Measurements from ENCODE around the gene ZZZ3. TPM values are rescaled to one million over a fixed set of nuclear protein-coding genes. Genes with fewer than 3 reads are reported as not detected.
A peak's percentile ranks its signal among the peaks of the same experiment; 100 is the strongest.
"Not testable (repeated sequence)": the region's sequence is repeated elsewhere in the genome, so short reads cannot be mapped to it uniquely, and the experiment has no call there.

ZZZ3 gene
- polyA plus RNA-seq, 2 of the 4 experiments (the other 2 are of a cell fraction), result 20.7 to 32.2 TPM

- DNase-seq (ENCODE audit: low read depth in 1 of 2, low spot score in 1 of 2) (no peak), FAIRE-seq (no peak), ATAC-seq (no peak)
- Histone ChIP-seq H3K4me2 (peak overlapping the region; percentile 78), H3K4me1 (peaks cover 66% of the 10 kb centered on the region), H3K27ac (no peak overlapping the region), H3K9me3 (no peaks in the 10 kb centered on the region), H3K4me3 (no peak overlapping the region)
- ChIA-PET POLR2A (no interaction called here), CTCF (no interaction called here)
- 91% methylated on average over 2 of the region's 2 CpGs for WGBS (ENCODE audit: missing lambda C conversion rate)
- no peak for TF ChIP-seq RAD21 (conservative IDR thresholded peaks at IDR 0.05 in 1 of 2, IDR thresholded peaks at IDR 0.05 in 1 of 2)
- no peak for TF ChIP-seq KDM1A (IDR thresholded peaks at IDR 0.05; ENCODE audit: low read depth)
Measured at GRCh38 chr1:77680173-77680572, 2.3 kb downstream of the ZZZ3 start.

- Histone ChIP-seq H3K27ac (no peak overlapping the region), H3K4me1 (peaks cover 66% of the 10 kb centered on the region), H3K4me3 (no peak overlapping the region), H3K4me2 (peak overlapping the region; percentile 78), H3K9me3 (no peaks in the 10 kb centered on the region)
- WGBS (ENCODE audit: missing lambda C conversion rate), result 76% methylated on average over 5 of the region's 5 CpGs
- no peak for FAIRE-seq
- ATAC-seq, result no peak
- no peak for TF ChIP-seq TFCP2L1 (CRISPR knock-in tag; IDR thresholded peaks at IDR 0.05)
- no peak for TF ChIP-seq RNF2 (IDR thresholded peaks at IDR 0.05; ENCODE audit: borderline replicate concordance, low read depth)
- TF ChIP-seq EP300 (IDR thresholded peaks at IDR 0.05), result no peak
- no peak for TF ChIP-seq HOXB13 (CRISPR knock-in tag; IDR thresholded peaks at IDR 0.05; ENCODE audit: low read depth)
- TF ChIP-seq FOSL2 (IDR thresholded peaks at IDR 0.05), result no peak
- TF ChIP-seq FOSL2 (CRISPR knock-in tag; IDR thresholded peaks at IDR 0.05), result no peak
- TF ChIP-seq KDM1A (IDR thresholded peaks at IDR 0.05; ENCODE audit: low read depth), result no peak
- DNase-seq (ENCODE audit: low read depth in 1 of 2, low spot score in 1 of 2), result no peak
- ChIA-PET POLR2A (no interaction called here), CTCF (no interaction called here)
Measured at GRCh38 chr1:77678660-77679610, 3.5 kb downstream of the ZZZ3 start.

DNA sequence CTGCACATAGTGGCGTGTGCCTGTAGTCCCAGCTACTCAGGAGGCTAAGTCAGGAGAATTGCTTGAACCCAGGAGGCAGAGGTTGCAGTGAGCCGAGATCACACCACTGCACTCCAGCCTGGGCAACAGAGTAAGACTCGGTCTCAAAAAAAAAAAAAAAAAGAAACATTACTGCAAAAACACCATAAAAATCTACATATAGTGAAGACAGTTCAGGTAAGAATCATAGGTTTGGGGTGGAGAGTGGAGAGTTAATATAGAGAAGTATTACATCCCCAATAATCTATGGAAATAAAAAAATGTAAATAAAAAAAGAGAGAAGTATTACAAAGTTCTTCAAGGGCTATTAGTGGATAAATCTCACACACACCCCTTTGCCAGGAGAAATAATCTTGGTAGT lies 7.7 kb downstream of the ZZZ3 start:
- FAIRE-seq; POLR2A ChIA-PET; H3K9me3 ChIP-seq; H3K4me3 ChIP-seq; H3K4me2 ChIP-seq; CTCF ChIA-PET; DNase-seq (ENCODE audit: low read depth in 1 of 2, low spot score in 1 of 2); ATAC-seq; H3K27ac ChIP-seq: not testable (repeated sequence)
- peaks cover 76% of the 10 kb centered on the region for H3K4me1 ChIP-seq
- 92% methylated on average over 3 of the region's 3 CpGs for whole genome bisulfite sequencing (ENCODE audit: missing lambda C conversion rate)

GRCh38 chr1:77673716-77674355 lies 8.6 kb downstream of the ZZZ3 start:
- DNase-seq (ENCODE audit: low read depth in 1 of 2, low spot score in 1 of 2), result no peak
- no peak overlapping the region for H3K4me2 ChIP-seq
- CTCF ChIA-PET, result interaction anchor here (0.7 to 1.0 kb wide), 2 partner anchors 9 to 56 kb away, joined by 3 read pairs; partner anchors contain the start of gene ZZZ3

GRCh38 chr1:77673030-77673429 lies 9.4 kb downstream of the ZZZ3 start:
- no peak for TF ChIP-seq KDM5A (IDR thresholded peaks at IDR 0.05)
- no peak for TF ChIP-seq RARB (CRISPR knock-in tag; IDR thresholded peaks at IDR 0.05)
- no peak for TF ChIP-seq POLR2AphosphoS2 (conservative IDR thresholded peaks at IDR 0.05; ENCODE audit: low read length)
- TF ChIP-seq EHMT2 (IDR thresholded peaks at IDR 0.05; ENCODE audit: low read depth), result no peak
- TF ChIP-seq ESRRA (IDR thresholded peaks at IDR 0.05; ENCODE audit: borderline replicate concordance, low read length), result no peak
- TF ChIP-seq CHD4 (IDR thresholded peaks at IDR 0.05; ENCODE audit: borderline replicate concordance), result no peak
- no peak for TF ChIP-seq PBX3 (IDR thresholded peaks at IDR 0.05)
- no peak for TF ChIP-seq HOXB13 (CRISPR knock-in tag; IDR thresholded peaks at IDR 0.05; ENCODE audit: low read depth)
- no peak for TF ChIP-seq TP53 (CRISPR knock-in tag; IDR thresholded peaks at IDR 0.05)
- TF ChIP-seq USF2 (IDR thresholded peaks at IDR 0.05), result no peak
- no peak for TF ChIP-seq JUN (IDR thresholded peaks at IDR 0.05)
- no peak for TF ChIP-seq RFX5 (IDR thresholded peaks at IDR 0.05)
- TF ChIP-seq NFE2L2 (conservative IDR thresholded peaks at IDR 0.05; ENCODE audit: low read length), result no peak
- no peak for TF ChIP-seq BHLHE40 (IDR thresholded peaks at IDR 0.05; ENCODE audit: low read depth, low read length)
- no peak for TF ChIP-seq NPAS2 (CRISPR knock-in tag; IDR thresholded peaks at IDR 0.05; ENCODE audit: borderline replicate concordance)
- H3K4me1 ChIP-seq, result peaks cover 59% of the 10 kb centered on the region
- ATAC-seq (no peak), FAIRE-seq (no peak), DNase-seq (ENCODE audit: low read depth in 1 of 2, low spot score in 1 of 2) (no peak)
- no peak overlapping the region for H3K4me2 ChIP-seq
- no peak overlapping the region for H3K4me3 ChIP-seq
- WGBS (ENCODE audit: missing lambda C conversion rate), result 93% methylated on average over 6 of the region's 6 CpGs
- H3K9me3 ChIP-seq, result no peaks in the 10 kb centered on the region
- ChIA-PET POLR2A (no interaction called here), CTCF (interaction anchor here (1.0 kb wide), 1 partner anchor 55 kb away, joined by 3 read pairs; no protein-coding TSS in a partner anchor)
- H3K27ac ChIP-seq, result 0 out of 6 replicates have a peak overlapping the region, but pooled peaks of 1 of the 2 experiments have one; percentile 24

More at GRCh38 chr1:77673716-77674355, 8.6 kb downstream of the ZZZ3 start:
- no peak for ATAC-seq
- Histone ChIP-seq H3K27ac (no peak overlapping the region), H3K4me1 (peaks cover 67% of the 10 kb centered on the region), H3K4me3 (no peak overlapping the region), H3K9me3 (no peaks in the 10 kb centered on the region)
- POLR2A ChIA-PET, result no interaction called here
- no peak for FAIRE-seq
- 95% methylated on average over 1 of the region's 1 CpG for WGBS (ENCODE audit: missing lambda C conversion rate)
- TF ChIP-seq JUNB (IDR thresholded peaks at IDR 0.05) (no peak), NPAS2 (CRISPR knock-in tag; IDR thresholded peaks at IDR 0.05; ENCODE audit: borderline replicate concordance) (no peak), ZNF302 (CRISPR knock-in tag; IDR thresholded peaks at IDR 0.05) (no peak), KDM1A (IDR thresholded peaks at IDR 0.05; ENCODE audit: low read depth) (no peak), HOXB13 (CRISPR knock-in tag; IDR thresholded peaks at IDR 0.05; ENCODE audit: low read depth) (no peak)

Data from A549 (cell line).